HUDEP-2 (cell line): Measurements from ENCODE around the gene GALNT17.

Experiments used
- DNase-seq, 76 experiments: peaks; one replicate each; lab custom pipeline; 2025; ENCODE audit not compliant: unreplicated experiment in 76 of 76; lab: John Stamatoyannopoulos, UW

Gene GALNT17

GRCh38 chr7:71652510-71652909 lies 520.6 kb downstream of the GALNT17 start:
- DNase-seq, result no peak

- no peak for DNase-seq
These were observed 525.4 kb downstream of the GALNT17 start for GRCh38 chr7:71657386-71657785.

GRCh38 chr7:71659622-71660021 lies 527.7 kb downstream of the GALNT17 start:
- DNase-seq, result no peak

- DNase-seq, result no peak
These were observed 529.8 kb downstream of the GALNT17 start for GRCh38 chr7:71661671-71662224.

- no peak for DNase-seq
These were observed 533.8 kb downstream of the GALNT17 start for GRCh38 chr7:71665716-71666115.

GRCh38 chr7:71668572-71668971 lies 536.6 kb downstream of the GALNT17 start:
- DNase-seq, result no peak

GRCh38 chr7:71679480-71679879 lies 547.5 kb downstream of the GALNT17 start:
- DNase-seq, result no peak

- DNase-seq, result no peak
These were observed 550.2 kb downstream of the GALNT17 start for GRCh38 chr7:71682181-71682580.

GRCh38 chr7:71682841-71683781 lies 551.2 kb downstream of the GALNT17 start:
- no peak for DNase-seq

GRCh38 chr7:71687286-71687685 lies 555.3 kb downstream of the GALNT17 start:
- no peak for DNase-seq

- DNase-seq, result no peak
These were observed 556.1 kb downstream of the GALNT17 start for GRCh38 chr7:71687831-71688599.

GRCh38 chr7:71691538-71691937 lies 559.6 kb downstream of the GALNT17 start:
- no peak for DNase-seq

GRCh38 chr7:71694665-71695064 lies 562.7 kb downstream of the GALNT17 start:
- no peak for DNase-seq

GRCh38 chr7:71695186-71695585 lies 563.2 kb downstream of the GALNT17 start:
- DNase-seq, result no peak

- DNase-seq, result no peak
These were observed 564.6 kb downstream of the GALNT17 start for GRCh38 chr7:71696511-71696910.

- DNase-seq, result no peak
These were observed 565.5 kb downstream of the GALNT17 start for GRCh38 chr7:71697400-71697799.

- DNase-seq, result no peak
These were observed 573.3 kb downstream of the GALNT17 start for GRCh38 chr7:71705217-71705616.

GRCh38 chr7:71705901-71706596 lies 574.1 kb downstream of the GALNT17 start:
- DNase-seq, result no peak

GRCh38 chr7:71706597-71706975 lies 574.6 kb downstream of the GALNT17 start:
- DNase-seq, result no peak

GRCh38 chr7:71707041-71707440 lies 575.1 kb downstream of the GALNT17 start:
- DNase-seq, result no peak

GRCh38 chr7:71708710-71709109 lies 576.8 kb downstream of the GALNT17 start:
- DNase-seq, result no peak
